Mesodermal cell (in vitro differentiated cells): ENCODE measurements around the gene MYO5B.

Experiments used
- H3K27ac ChIP-seq: 2 replicates; pipeline ENCODE4 v1.7.0; 2013; ENCODE audit warnings: mild to moderate bottlenecking, low read depth, low read length, moderate library complexity; ENCODE audit not compliant: severe bottlenecking
- H3K36me3 ChIP-seq: 2 replicates; pipeline ENCODE4 v1.7.1; 2013; ENCODE audit warnings: mild to moderate bottlenecking, low read length, moderate library complexity; ENCODE audit not compliant: control insufficient read depth, insufficient read depth
- H3K4me1 ChIP-seq: one replicate; pipeline ENCODE4 v1.7.1; 2013; ENCODE audit warnings: mild to moderate bottlenecking, low read length; ENCODE audit not compliant: insufficient read depth, control insufficient read depth, poor library complexity, severe bottlenecking
- H3K4me3 ChIP-seq: 2 replicates; pipeline ENCODE4 v1.7.0; 2013; ENCODE audit warnings: low read length, control low read depth, mild to moderate bottlenecking; ENCODE audit not compliant: insufficient read depth, poor library complexity, severe bottlenecking; ENCODE audit errors: extremely low read depth
- H3K9me3 ChIP-seq: 2 replicates; pipeline ENCODE4 v1.7.1; 2013; ENCODE audit warnings: mild to moderate bottlenecking, low read length, moderate library complexity; ENCODE audit not compliant: control insufficient read depth
- WGBS, 2 experiments: methylation state at CpG; one replicate each; pipeline ENCODE4 v1.1.5; 2013; ENCODE audit warnings: missing lambda C conversion rate in 2 of 2; ENCODE audit not compliant: insufficient coverage in 2 of 2; 5-methylcytosine and 5-hydroxymethylcytosine counted together

The MYO5B gene

DNA sequence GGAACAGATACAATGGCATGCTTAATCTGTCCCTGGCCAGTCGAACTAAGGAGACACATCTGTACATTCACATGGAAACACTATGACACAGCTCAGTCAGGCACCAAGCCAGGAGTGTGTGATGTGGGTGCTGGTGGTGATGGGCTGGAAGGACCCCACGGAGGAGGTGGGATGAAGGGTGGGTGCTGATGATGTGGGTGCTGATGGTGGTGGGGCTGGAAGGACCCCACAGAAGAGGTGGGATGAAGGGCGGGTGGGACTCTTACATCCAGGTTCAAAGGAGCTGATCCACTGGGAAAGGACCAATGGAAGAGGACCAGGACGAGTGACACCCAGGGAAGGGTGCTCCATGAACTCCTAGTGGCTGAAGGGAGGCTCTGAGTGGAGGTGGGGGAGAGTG, 346.8 kb downstream of the MYO5B start:
- WGBS, 2 experiments = 75 to 92% methylated on average over 3 of the region's 4 CpGs
- Histone ChIP-seq H3K4me1 (peaks cover 12% of the 10 kb centered on the region), H3K9me3 (no peaks in the 10 kb centered on the region), H3K27ac (no peak overlapping the region), H3K36me3 (no peaks in the 10 kb centered on the region), H3K4me3 (no peak overlapping the region)

GRCh38 chr18:49847524-49847923, 347.4 kb downstream of the MYO5B start:
- 90 to 95% methylated on average over 7 to 8 of the region's 8 CpGs for WGBS, 2 experiments
- peaks cover 12% of the 10 kb centered on the region for H3K4me1 ChIP-seq
- no peaks in the 10 kb centered on the region for H3K36me3 ChIP-seq
- H3K9me3 ChIP-seq = no peaks in the 10 kb centered on the region
- H3K4me3 ChIP-seq = no peak overlapping the region
- no peak overlapping the region for H3K27ac ChIP-seq

DNA sequence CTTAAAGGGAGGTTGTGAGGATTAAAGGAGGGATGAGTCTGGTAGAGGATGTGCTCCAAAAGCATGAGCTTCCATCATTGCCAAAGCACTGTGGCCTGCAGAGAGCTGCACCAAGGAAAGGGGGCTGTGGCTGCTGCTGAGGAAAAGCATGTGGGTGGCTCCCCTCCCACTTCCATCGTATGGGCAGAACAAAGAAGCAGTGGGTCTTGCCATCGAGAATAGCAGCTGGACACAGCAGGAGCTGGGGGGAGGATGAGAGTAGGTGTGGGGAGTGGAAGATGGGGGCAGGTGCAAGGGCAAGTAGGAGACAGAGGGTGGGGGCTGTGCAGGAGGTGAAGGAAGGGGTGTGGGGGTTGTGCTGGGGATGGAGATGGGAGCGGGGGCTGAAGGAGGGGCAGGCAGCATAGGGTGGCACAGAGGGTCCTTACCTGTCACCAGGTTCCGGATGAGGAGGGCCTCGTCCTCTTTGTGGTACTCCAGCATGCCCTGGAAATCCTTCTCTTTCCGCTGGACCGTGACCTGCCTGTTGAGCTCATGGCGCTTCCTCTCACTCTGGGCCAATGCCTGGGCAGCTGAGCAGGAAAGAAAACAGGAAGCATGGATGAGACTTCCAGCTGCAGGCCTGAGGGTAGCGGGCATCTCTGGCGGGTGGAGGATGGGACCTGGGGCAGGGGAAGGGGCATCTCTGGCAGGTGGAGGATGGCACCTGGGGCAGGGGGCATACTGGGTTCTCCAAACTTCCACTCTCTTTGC, 348.1 kb downstream of the MYO5B start:
- Histone ChIP-seq H3K36me3 (no peaks in the 10 kb centered on the region), H3K4me1 (peaks cover 15% of the 10 kb centered on the region), H3K4me3 (no peak overlapping the region), H3K9me3 (no peaks in the 10 kb centered on the region), H3K27ac (no peak overlapping the region)
- WGBS, 2 experiments = 84 to 89% methylated on average over 8 to 10 of the region's 10 CpGs

- no peak overlapping the region for H3K4me3 ChIP-seq
- H3K36me3 ChIP-seq = no peaks in the 10 kb centered on the region
- peaks cover 15% of the 10 kb centered on the region for H3K4me1 ChIP-seq
- no peak overlapping the region for H3K27ac ChIP-seq
- H3K9me3 ChIP-seq = no peaks in the 10 kb centered on the region
- WGBS, 2 experiments = 88 to 90% methylated on average over 3 to 5 of the region's 5 CpGs
Observed at GRCh38 chr18:49846361-49846662, 348.6 kb downstream of the MYO5B start.

- peaks cover 15% of the 10 kb centered on the region for H3K4me1 ChIP-seq
- H3K27ac ChIP-seq = no peak overlapping the region
- no peaks in the 10 kb centered on the region for H3K36me3 ChIP-seq
- 78 to 79% methylated on average over 5 of the region's 6 CpGs for WGBS, 2 experiments
- H3K4me3 ChIP-seq = no peak overlapping the region
- no peaks in the 10 kb centered on the region for H3K9me3 ChIP-seq
Observed at GRCh38 chr18:49845629-49846360, 349.2 kb downstream of the MYO5B start.

DNA sequence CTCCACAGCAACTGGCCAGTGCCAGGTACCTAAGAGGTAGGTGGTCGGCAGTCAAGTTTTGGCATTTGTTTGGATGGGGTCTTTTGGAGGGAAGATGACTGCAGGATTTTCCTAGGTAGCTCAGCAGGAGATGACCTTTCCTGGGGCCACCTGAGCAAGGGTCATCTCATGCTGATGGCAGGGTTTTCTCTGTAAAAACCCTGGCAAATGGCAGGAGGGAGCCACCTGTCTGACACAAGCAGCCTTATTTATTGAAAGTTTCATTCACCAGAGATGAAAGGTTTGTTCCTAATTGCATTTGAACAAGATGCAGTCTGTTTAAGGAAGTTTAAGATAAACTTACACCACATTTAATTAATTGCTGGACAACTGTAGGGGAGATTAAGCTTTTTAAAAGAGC, 350.0 kb downstream of the MYO5B start:
- H3K27ac ChIP-seq = no peak overlapping the region
- H3K4me3 ChIP-seq = no peak overlapping the region
- H3K9me3 ChIP-seq = no peaks in the 10 kb centered on the region
- H3K4me1 ChIP-seq = peaks cover 13% of the 10 kb centered on the region
- WGBS, 2 experiments = 100% methylated on average over 1 of the region's 1 CpG; no CpG with 5 or more reads in 1 of the 2 experiments
- no peaks in the 10 kb centered on the region for H3K36me3 ChIP-seq

DNA sequence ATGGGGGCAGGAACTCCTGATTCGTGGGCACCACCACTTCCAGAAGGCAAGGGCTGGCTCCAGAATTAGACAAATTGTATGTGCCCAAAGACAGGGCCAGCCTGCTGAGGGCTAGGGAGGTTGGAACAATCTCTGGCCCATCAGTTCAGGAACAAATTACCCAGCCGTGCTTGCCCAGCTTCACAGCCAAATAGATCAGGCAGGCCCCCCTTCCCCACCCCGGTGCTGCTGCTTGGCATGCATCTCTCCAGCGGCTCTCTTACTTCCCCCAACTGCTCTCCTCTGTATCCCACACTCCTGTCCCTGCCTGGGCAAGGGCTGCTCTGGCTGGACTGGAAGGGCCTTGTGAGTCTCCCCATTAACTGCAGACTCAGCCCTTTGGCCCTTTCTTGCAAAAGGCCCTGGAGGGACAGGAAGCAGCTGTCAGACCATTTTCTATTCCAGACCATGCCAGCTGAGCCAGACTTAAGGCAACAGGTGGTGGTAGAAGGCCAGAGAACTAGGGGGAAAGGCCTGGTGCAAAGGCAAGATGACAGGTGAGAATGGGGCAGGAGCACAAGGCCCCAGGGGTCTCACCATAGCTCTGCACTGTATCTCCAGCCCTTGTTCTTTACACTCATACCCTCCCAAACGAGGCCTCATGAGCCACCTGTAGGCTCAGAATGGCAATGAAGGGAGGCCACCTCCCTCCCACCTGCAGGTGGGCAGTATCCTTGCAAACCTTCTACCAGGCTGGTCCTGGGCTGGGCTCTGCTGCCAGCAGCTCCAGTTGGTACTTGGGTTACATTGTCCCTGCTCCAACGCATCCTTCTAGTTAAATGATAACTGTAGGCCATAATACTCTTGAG, 350.9 kb downstream of the MYO5B start:
- no peaks in the 10 kb centered on the region for H3K9me3 ChIP-seq
- no peaks in the 10 kb centered on the region for H3K36me3 ChIP-seq
- peaks cover 4% of the 10 kb centered on the region for H3K4me1 ChIP-seq
- H3K4me3 ChIP-seq = no peak overlapping the region
- no peak overlapping the region for H3K27ac ChIP-seq
- WGBS, 2 experiments = 83 to 85% methylated on average over 4 of the region's 6 CpGs

GRCh38 chr18:49843131-49843530, 351.8 kb downstream of the MYO5B start:
- H3K27ac ChIP-seq = no peak overlapping the region

GRCh38 chr18:49842656-49843055, 352.3 kb downstream of the MYO5B start:
- peaks cover 4% of the 10 kb centered on the region for H3K4me1 ChIP-seq
- no peaks in the 10 kb centered on the region for H3K36me3 ChIP-seq
- no peak overlapping the region for H3K27ac ChIP-seq
- WGBS, 2 experiments = 87 to 94% methylated on average over 3 of the region's 4 CpGs
- H3K9me3 ChIP-seq = no peaks in the 10 kb centered on the region
- H3K4me3 ChIP-seq = no peak overlapping the region

More at GRCh38 chr18:49843131-49843530, 351.8 kb downstream of the MYO5B start:
- Histone ChIP-seq H3K36me3 (no peaks in the 10 kb centered on the region), H3K4me1 (peaks cover 4% of the 10 kb centered on the region), H3K4me3 (no peak overlapping the region), H3K9me3 (no peaks in the 10 kb centered on the region)
- WGBS, 2 experiments = 94 to 95% methylated on average over 9 to 10 of the region's 10 CpGs

DNA sequence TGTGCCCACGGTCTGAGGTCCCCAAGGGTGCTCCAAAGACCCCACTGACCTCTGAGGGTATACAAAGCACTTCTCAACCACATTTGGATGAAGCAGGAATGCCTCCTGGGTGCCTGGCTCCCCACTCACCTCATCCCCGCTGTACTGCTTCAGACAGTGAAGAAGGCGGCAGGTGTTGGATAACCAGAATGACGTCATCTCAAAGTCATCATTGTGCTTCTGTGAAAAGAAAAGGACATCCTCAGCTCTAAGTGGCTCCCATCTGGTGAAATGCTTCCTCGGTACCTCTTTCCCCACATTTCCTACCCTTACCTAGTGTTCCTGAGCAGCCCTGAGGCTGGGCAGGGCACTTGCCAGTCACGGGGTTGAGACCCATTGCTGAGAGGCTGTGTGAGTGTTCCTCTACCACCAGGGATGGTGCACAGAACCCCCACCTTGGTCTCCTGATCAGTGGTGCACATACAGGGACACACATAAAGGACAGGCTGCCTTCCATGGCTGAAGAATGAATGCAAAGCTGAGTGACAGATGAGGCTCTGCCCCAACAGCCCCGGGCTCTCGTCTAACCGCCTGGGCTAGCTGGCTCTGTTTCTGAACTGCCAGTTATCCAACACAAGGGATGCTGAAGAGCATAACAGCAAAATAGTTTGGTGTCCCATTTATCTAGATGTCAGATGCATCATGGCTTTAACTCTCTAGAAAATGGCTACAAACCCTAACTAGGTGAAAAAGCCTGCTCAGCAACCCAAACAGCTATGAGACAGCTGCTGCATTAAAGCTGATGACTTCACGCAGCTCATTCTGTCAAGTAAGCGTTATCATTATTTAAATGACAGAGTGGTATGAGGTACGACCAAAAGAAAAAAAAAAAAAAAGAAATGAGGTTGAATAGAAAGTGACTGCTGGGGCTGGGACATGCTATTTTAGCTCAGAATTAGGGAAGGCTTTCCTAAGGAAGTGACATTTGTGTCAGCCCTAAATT, 353.4 kb downstream of the MYO5B start:
- Histone ChIP-seq H3K27ac (no peak overlapping the region), H3K4me3 (no peak overlapping the region), H3K4me1 (peaks cover 4% of the 10 kb centered on the region), H3K36me3 (no peaks in the 10 kb centered on the region), H3K9me3 (no peaks in the 10 kb centered on the region)
- WGBS, 2 experiments = 94 to 96% methylated on average over 11 to 12 of the region's 12 CpGs
